Chondrocyte (in vitro differentiated cells): ENCODE results near the gene DPP7. TPM values are rescaled to one million over a fixed set of nuclear protein-coding genes. Genes with fewer than 3 reads are reported as not detected.

Experiments used
- DNase-seq: peaks from one replicate; pipeline ENCODE4 v3.0.0; 2021; ENCODE audit warnings: mixed read lengths, low spot score
- H3K27ac Mint-ChIP-seq: one replicate; pipeline ENCODE4 v1.8.0; 2021; ENCODE audit warnings: mild to moderate bottlenecking, moderate library complexity, mixed read lengths; ENCODE audit not compliant: unreplicated experiment
- H3K27me3 Mint-ChIP-seq: 2 replicates; pipeline ENCODE4 v1.8.0; 2021; ENCODE audit warnings: low read depth, mixed read lengths
- H3K36me3 Mint-ChIP-seq: 2 replicates; pipeline ENCODE4 v1.8.0; 2021; ENCODE audit warnings: low read depth, mixed read lengths
- H3K4me1 Mint-ChIP-seq: 2 replicates; pipeline ENCODE4 v1.8.0; 2021; ENCODE audit warnings: low read depth, mild to moderate bottlenecking, mixed read lengths
- H3K4me3 Mint-ChIP-seq: one replicate; pipeline ENCODE4 v1.8.0; 2021; ENCODE audit warnings: mild to moderate bottlenecking, moderate library complexity, mixed read lengths; ENCODE audit not compliant: unreplicated experiment
- H3K9me3 Mint-ChIP-seq: 2 replicates; pipeline ENCODE4 v1.8.0; 2021; ENCODE audit warnings: low read depth, mixed read lengths
- total RNA-seq: library from RNA; stranded (reverse); gene quantifications from 3 replicates; pipeline ENCODE4 v1.2.1, GENCODE V29; 2021
- TF ChIP-seq, protein P1 (sequence below): fragments of 200-600 bp; sonication (generic); IDR thresholded peaks from 2 replicates; pipeline ENCODE4 v1.5.0; 2021; ENCODE audit warnings: antibody characterized with exemption, mild to moderate bottlenecking, moderate library complexity

The DPP7 gene
- total RNA-seq, 1 donor from 2014 or later = 82.2 TPM

DNA sequence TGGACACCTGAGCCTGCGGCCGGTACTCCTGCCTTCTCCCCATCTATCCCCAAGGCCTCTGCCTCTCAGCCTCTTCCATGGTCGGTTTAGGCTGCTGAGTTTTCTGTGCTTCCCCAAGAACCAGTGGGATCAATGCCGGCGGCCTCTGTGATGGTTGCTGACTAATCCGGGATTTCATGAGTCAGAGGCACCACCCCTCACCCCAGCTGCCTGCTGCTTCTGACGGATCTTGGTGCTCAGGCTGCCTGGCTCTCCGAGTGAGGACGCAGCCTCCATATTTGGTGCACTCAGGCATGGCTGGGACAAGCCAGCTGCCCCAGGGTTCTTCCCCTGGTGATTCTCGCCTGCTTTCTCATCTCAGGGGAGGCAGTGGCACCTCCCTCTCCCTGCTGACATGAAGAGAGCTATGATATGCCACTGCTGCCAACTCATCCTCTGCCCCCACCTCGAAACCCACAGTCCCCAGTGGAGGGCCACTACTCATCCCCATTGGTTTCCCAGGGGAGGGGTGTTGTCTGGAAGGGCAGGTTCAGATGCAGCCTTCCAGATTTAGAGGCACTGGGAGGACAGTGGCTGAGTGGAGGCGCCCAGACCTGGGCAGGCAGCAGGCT lies 31.0 kb downstream of the DPP7 start:
- TF ChIP-seq, protein P1, sequence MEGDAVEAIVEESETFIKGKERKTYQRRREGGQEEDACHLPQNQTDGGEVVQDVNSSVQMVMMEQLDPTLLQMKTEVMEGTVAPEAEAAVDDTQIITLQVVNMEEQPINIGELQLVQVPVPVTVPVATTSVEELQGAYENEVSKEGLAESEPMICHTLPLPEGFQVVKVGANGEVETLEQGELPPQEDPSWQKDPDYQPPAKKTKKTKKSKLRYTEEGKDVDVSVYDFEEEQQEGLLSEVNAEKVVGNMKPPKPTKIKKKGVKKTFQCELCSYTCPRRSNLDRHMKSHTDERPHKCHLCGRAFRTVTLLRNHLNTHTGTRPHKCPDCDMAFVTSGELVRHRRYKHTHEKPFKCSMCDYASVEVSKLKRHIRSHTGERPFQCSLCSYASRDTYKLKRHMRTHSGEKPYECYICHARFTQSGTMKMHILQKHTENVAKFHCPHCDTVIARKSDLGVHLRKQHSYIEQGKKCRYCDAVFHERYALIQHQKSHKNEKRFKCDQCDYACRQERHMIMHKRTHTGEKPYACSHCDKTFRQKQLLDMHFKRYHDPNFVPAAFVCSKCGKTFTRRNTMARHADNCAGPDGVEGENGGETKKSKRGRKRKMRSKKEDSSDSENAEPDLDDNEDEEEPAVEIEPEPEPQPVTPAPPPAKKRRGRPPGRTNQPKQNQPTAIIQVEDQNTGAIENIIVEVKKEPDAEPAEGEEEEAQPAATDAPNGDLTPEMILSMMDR = no peak
- no peaks in the 10 kb centered on the region for H3K27me3 Mint-ChIP-seq
- peaks cover 40% of the 10 kb centered on the region for H3K4me1 Mint-ChIP-seq
- no peak for DNase-seq
- no peak overlapping the region for H3K4me3 Mint-ChIP-seq
- no peaks in the 10 kb centered on the region for H3K9me3 Mint-ChIP-seq
- peak overlapping the region; percentile 94 for H3K27ac Mint-ChIP-seq
- peaks cover 9% of the 10 kb centered on the region for H3K36me3 Mint-ChIP-seq

DNA sequence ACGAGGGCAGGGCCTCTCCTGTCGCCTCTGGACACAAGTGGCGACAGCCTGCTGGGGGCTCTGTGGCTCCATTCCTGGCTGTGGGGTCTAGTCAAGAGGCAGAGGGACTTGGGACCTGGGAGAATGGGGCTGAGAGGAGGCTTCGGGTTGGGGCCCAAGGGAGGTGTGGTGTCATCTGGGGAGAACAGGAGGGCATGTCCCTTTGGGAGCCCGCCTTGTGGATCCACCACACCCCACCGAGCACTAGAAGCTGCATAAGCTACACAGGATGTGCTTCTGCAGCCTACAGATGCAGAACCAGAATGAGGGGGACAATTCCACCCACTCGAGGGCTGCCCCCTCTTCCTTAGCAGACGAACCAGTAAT lies 31.6 kb downstream of the DPP7 start:
- Mint-ChIP-seq H3K9me3 (no peaks in the 10 kb centered on the region), H3K4me3 (no peak overlapping the region), H3K27ac (peak overlapping the region; percentile 94), H3K36me3 (peaks cover 11% of the 10 kb centered on the region), H3K27me3 (no peaks in the 10 kb centered on the region), H3K4me1 (peaks cover 34% of the 10 kb centered on the region)
- no peak for DNase-seq
- TF ChIP-seq, protein P1 = no peak

- H3K27ac Mint-ChIP-seq = peak overlapping the region; percentile 94
- no peak for DNase-seq
These were observed 32.2 kb downstream of the DPP7 start for GRCh38 chr9:137082222-137082924.

GRCh38 chr9:137080260-137081122 lies 34.0 kb downstream of the DPP7 start:
- Mint-ChIP-seq H3K36me3 (peaks cover 11% of the 10 kb centered on the region), H3K4me3 (peak overlapping the region; percentile 9), H3K9me3 (no peaks in the 10 kb centered on the region), H3K4me1 (peaks cover 25% of the 10 kb centered on the region), H3K27ac (no peak overlapping the region), H3K27me3 (no peaks in the 10 kb centered on the region)
- TF ChIP-seq, protein P1 = no peak
- no peak for DNase-seq

More at GRCh38 chr9:137082222-137082924, 32.2 kb downstream of the DPP7 start:
- Mint-ChIP-seq H3K4me1 (peaks cover 29% of the 10 kb centered on the region), H3K27me3 (no peaks in the 10 kb centered on the region), H3K36me3 (peaks cover 11% of the 10 kb centered on the region), H3K9me3 (no peaks in the 10 kb centered on the region), H3K4me3 (no peak overlapping the region)
- TF ChIP-seq, protein P1 = no peak

DNA sequence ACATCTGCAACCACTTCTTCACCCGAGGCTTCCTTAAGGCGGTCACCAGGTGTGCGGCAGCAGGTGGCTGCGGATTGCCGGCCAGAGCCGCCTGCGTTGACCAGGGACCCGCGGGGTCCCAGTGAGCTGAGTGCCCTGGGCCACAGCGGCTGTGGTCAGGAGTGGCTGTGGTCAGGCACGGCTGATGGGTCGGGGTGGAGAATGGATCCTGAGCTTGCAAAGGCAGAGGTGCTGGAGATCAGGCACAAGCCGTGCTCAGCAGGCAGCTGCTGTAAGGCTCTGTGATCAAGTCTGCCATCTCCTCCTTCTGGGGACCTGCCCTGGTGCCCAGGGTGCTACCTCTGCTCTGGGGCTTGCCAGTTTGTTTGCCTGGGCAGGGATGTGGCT lies 35.1 kb downstream of the DPP7 start:
- TF ChIP-seq, protein P1 = no peak
- Mint-ChIP-seq H3K27me3 (no peaks in the 10 kb centered on the region), H3K27ac (no peak overlapping the region), H3K36me3 (peaks cover 11% of the 10 kb centered on the region), H3K9me3 (no peaks in the 10 kb centered on the region), H3K4me3 (peak overlapping the region; percentile 9), H3K4me1 (peaks cover 18% of the 10 kb centered on the region)
- DNase-seq = no peak
